SK-N-SH (cell line): ENCODE results near the gene ESRP2. TPM values are rescaled to one million over a fixed set of nuclear protein-coding genes. Genes with fewer than 3 reads are reported as not detected.

Experiments
- CTCF ChIA-PET: fragments of 300-600, 350-600 bp; formaldehyde crosslinking; extraction: SDS; loops from one replicate; lab custom pipeline; 2021; lab: Yijun Ruan, JAX
- POLR2A ChIA-PET: fragments of 350-600 bp; sonication (Branson Sonifier 250); formaldehyde crosslinking; extraction: SDS; loops from one replicate; lab custom pipeline; 2020; ENCODE audit warnings: antibody characterized with exemption, inconsistent platforms; lab: Yijun Ruan, JAX
- DNase-seq: peaks from one replicate; pipeline ENCODE4 v3.0.0; 2012
- H2AFZ ChIP-seq: fragments of 200-600 bp; sonication (generic); 2 replicates; pipeline ENCODE4 v1.8.1; 2016; ENCODE audit warnings: antibody characterized with exemption, mild to moderate bottlenecking, low read depth
- H3F3A ChIP-seq: fragments of 200-600 bp; sonication (generic); replicated peaks from 2 replicates; pipeline ENCODE3; 2016; ENCODE audit warnings: antibody characterized with exemption, mild to moderate bottlenecking; ENCODE audit not compliant: insufficient read depth
- H3K27ac ChIP-seq, 2 experiments: fragments of 200-500 bp in 1 of 2; fragments of 200-600 bp in 1 of 2; sonication (Bioruptor generic) in 1 of 2; sonication (generic), shearing (Covaris generic) in 1 of 2; 2 replicates each; pipeline versions ENCODE4 v1.5.1 to v1.6.1; 2014 to 2016; ENCODE audit warnings: low read depth in 2 of 2, inconsistent platforms in 1 of 2, low read length in 1 of 2, mild to moderate bottlenecking in 1 of 2, mixed read lengths in 1 of 2
- H3K27me3 ChIP-seq: fragments of 200-600 bp; sonication (generic), shearing (Covaris generic); 2 replicates; pipeline ENCODE4 v1.6.1; 2016; ENCODE audit warnings: mixed run types; ENCODE audit not compliant: insufficient read depth
- H3K36me3 ChIP-seq, 2 experiments: fragments of 200-500 bp in 1 of 2; fragments of 200-600 bp in 1 of 2; sonication (Bioruptor generic) in 1 of 2; sonication (generic) in 1 of 2; replicated peaks in 1 of 2; 2 replicates each; pipeline versions ENCODE3 to v1.5.1; 2014 to 2016; ENCODE audit warnings: low read length in 1 of 2, mild to moderate bottlenecking in 1 of 2; ENCODE audit not compliant: insufficient read depth in 2 of 2, control insufficient read depth in 1 of 2
- H3K4me1 ChIP-seq, 2 experiments: fragments of 200-500 bp in 1 of 2; fragments of 200-600 bp in 1 of 2; sonication (Bioruptor generic) in 1 of 2; sonication (generic), shearing (Covaris generic) in 1 of 2; 2 replicates each; pipeline versions ENCODE4 v1.5.1 to v1.6.1; 2014 to 2016; ENCODE audit warnings: low read depth in 1 of 2, low read length in 1 of 2, mixed run types in 1 of 2; ENCODE audit not compliant: insufficient read depth in 2 of 2, control insufficient read depth in 1 of 2
- H3K4me2 ChIP-seq: fragments of 200-600 bp; sonication (generic), shearing (Covaris generic); 2 replicates; pipeline ENCODE4 v1.6.1; 2017; ENCODE audit warnings: mixed run types
- H3K4me3 ChIP-seq, 2 experiments: fragments of 200-500 bp in 1 of 2; fragments of 200-600 bp in 1 of 2; sonication (Bioruptor generic) in 1 of 2; sonication (generic), shearing (Covaris generic) in 1 of 2; 2 replicates each; pipeline versions ENCODE4 v1.5.1 to v1.8.1; 2014 to 2016; ENCODE audit warnings: low read depth in 2 of 2, inconsistent platforms in 1 of 2, low read length in 1 of 2, mild to moderate bottlenecking in 1 of 2, mixed read lengths in 1 of 2, moderate library complexity in 1 of 2
- H3K79me2 ChIP-seq: fragments of 200-600 bp; sonication (generic); 2 replicates; pipeline ENCODE4 v1.8.1; 2017; ENCODE audit warnings: mild to moderate bottlenecking; ENCODE audit not compliant: insufficient read depth
- H3K9ac ChIP-seq: fragments of 200-600 bp; sonication (generic); 2 replicates; pipeline ENCODE4 v1.6.1; 2017; ENCODE audit warnings: mixed run types
- H3K9me2 ChIP-seq: fragments of 200-600 bp; sonication (generic); 2 replicates; pipeline ENCODE4 v1.6.1; 2017; ENCODE audit warnings: mixed run types
- H3K9me3 ChIP-seq: fragments of 200-600 bp; sonication (generic); 2 replicates; pipeline ENCODE4 v1.6.1; 2017; ENCODE audit warnings: mixed run types, mild to moderate bottlenecking, moderate library complexity
- H4K20me1 ChIP-seq: fragments of 200-600 bp; sonication (generic); 2 replicates; pipeline ENCODE4 v1.6.1; 2017; ENCODE audit warnings: mild to moderate bottlenecking, mixed run types; ENCODE audit not compliant: insufficient read depth
- CHD2 ChIP-seq: fragments of 150-350 bp; IDR thresholded peaks from 2 replicates; pipeline ENCODE4 v1.6.1; 2018; ENCODE audit warnings: low read length; ENCODE audit not compliant: partially characterized antibody
- ELF1 ChIP-seq: IDR thresholded peaks from 2 replicates; pipeline ENCODE4 v1.4.0; 2012
- EP300 ChIP-seq, 2 experiments: IDR thresholded peaks; 2 replicates each; pipeline versions ENCODE4 v1.4.0 to v1.6.1; 2012; ENCODE audit warnings: borderline replicate concordance in 1 of 2, low read depth in 1 of 2, low read length in 1 of 2
- FOXM1 ChIP-seq: IDR thresholded peaks from 2 replicates; pipeline ENCODE4 v1.4.0; 2012; ENCODE audit warnings: low read depth, mild to moderate bottlenecking
- GATA2 ChIP-seq: sonication (generic); formaldehyde crosslinking; IDR thresholded peaks from 2 replicates; pipeline ENCODE4 v1.5.0; 2020; ENCODE audit warnings: mild to moderate bottlenecking, missing genetic modification reagents
- JUND ChIP-seq: IDR thresholded peaks from 2 replicates; pipeline ENCODE4 v1.4.0; 2012
- NFIC ChIP-seq: IDR thresholded peaks from 2 replicates; pipeline ENCODE4 v1.4.0; 2012; ENCODE audit warnings: borderline replicate concordance
- POLR2AphosphoS5 ChIP-seq: IDR thresholded peaks from 2 replicates; pipeline ENCODE4 v1.6.1; 2012; ENCODE audit warnings: low read depth, low read length
- RAD21 ChIP-seq: IDR thresholded peaks from 2 replicates; pipeline ENCODE4 v1.6.1; 2012; ENCODE audit warnings: mild to moderate bottlenecking, low read length
- RCOR1 ChIP-seq: fragments of 150-350 bp; IDR thresholded peaks from 2 replicates; pipeline ENCODE4 v1.6.1; 2017; ENCODE audit warnings: antibody characterized with exemption, low read length
- RXRA ChIP-seq: IDR thresholded peaks from 2 replicates; pipeline ENCODE4 v1.4.0; 2012; ENCODE audit warnings: low read depth, mild to moderate bottlenecking, borderline replicate concordance
- SMC3 ChIP-seq: IDR thresholded peaks from 2 replicates; pipeline ENCODE4 v1.6.1; 2012; ENCODE audit warnings: low read depth, low read length, improper control_type of control experiment
- TAF1 ChIP-seq: IDR thresholded peaks from 2 replicates; pipeline ENCODE4 v1.6.1; 2012; ENCODE audit warnings: low read depth, mild to moderate bottlenecking, low read length, moderate library complexity, borderline replicate concordance
- WGBS: methylation state at CpG from one replicate; pipeline ENCODE4 v1.1.6; 2017; ENCODE audit warnings: low lambda C conversion rate; 5-methylcytosine and 5-hydroxymethylcytosine counted together
- polyA plus RNA-seq, 3 experiments: library from polyadenylated mRNA; depleted of rRNA; stranded (reverse); fragments of >200 nt; gene quantifications; 2 replicates each; pipeline ENCODE4 v1.2.3, GENCODE V29; 2012

ESRP2 gene
- polyA plus RNA-seq, 1 of the 3 experiments (the other 2 are of a cell fraction) = 0.07 TPM

GRCh38 chr16:68264128-68265077, 28.5 kb upstream of the ESRP2 start, which contains the start of gene SLC7A6 (continued):
- TF ChIP-seq TAF1 (no peak; the same call in 1 of the 2 replicates), EP300 (IDR thresholded peaks at IDR 0.05; ENCODE audit: borderline replicate concordance in 1 of 2, low read depth in 1 of 2, low read length in 1 of 2) (peak in 1 of 2 experiments; percentile 23; a peak in 1 of 4 replicates), ELF1 (0 out of 2 replicates have a peak, but pooled peaks have one; percentile 34), RXRA (no peak)
- TF ChIP-seq, all 33 proteins: peak for 9

- TF ChIP-seq RAD21 (0 out of 2 replicates have a peak, but pooled peaks have one; percentile 10), POLR2AphosphoS5 (no peak)
- ChIA-PET POLR2A (interaction anchor here (0.5 to 3.1 kb wide), 11 partner anchors 9 to 269 kb away, joined by 3 to 16 read pairs (median 3); partner anchors contain the start of genes NFATC3, PLA2G15, PRMT7 and SLC7A6OS), CTCF (interaction anchor here (0.6 to 13.8 kb wide), 29 partner anchors 9 to 1401 kb away, joined by 3 to 355 read pairs (median 5); partner anchors contain the start of genes PLA2G15, PRMT7 and SLC7A6OS)
- peak overlapping the region; percentile 91 for H3K4me2 ChIP-seq
- no peaks in the 10 kb centered on the region for H3K9me3 ChIP-seq
- peaks cover 41% of the 10 kb centered on the region for H3K79me2 ChIP-seq
- DNase-seq = no peak
- H3F3A ChIP-seq = peaks cover 22% of the 10 kb centered on the region
- peaks cover 9 to 11% of the 10 kb centered on the region in 2 experiments for H3K36me3 ChIP-seq
- H4K20me1 ChIP-seq = no peaks in the 10 kb centered on the region
- 54% methylated on average over 9 of the region's 11 CpGs for WGBS
- H3K9me2 ChIP-seq = no peaks in the 10 kb centered on the region
- H3K4me1 ChIP-seq = peaks cover 0 to 4% of the 10 kb centered on the region in 2 experiments; a peak in 2 of 4 replicates
- H3K27me3 ChIP-seq = no peaks in the 10 kb centered on the region
- peak overlapping the region; percentile 91 for H3K9ac ChIP-seq
- peak overlapping the region; percentile 65 to 80 for H3K4me3 ChIP-seq
- peak overlapping the region; percentile 87 to 89 for H3K27ac ChIP-seq
- H2AFZ ChIP-seq = peak overlapping the region; percentile 71; the same call in 1 of the 2 replicates
Measured at GRCh38 chr16:68263559-68264127, 27.7 kb upstream of the ESRP2 start.

DNA sequence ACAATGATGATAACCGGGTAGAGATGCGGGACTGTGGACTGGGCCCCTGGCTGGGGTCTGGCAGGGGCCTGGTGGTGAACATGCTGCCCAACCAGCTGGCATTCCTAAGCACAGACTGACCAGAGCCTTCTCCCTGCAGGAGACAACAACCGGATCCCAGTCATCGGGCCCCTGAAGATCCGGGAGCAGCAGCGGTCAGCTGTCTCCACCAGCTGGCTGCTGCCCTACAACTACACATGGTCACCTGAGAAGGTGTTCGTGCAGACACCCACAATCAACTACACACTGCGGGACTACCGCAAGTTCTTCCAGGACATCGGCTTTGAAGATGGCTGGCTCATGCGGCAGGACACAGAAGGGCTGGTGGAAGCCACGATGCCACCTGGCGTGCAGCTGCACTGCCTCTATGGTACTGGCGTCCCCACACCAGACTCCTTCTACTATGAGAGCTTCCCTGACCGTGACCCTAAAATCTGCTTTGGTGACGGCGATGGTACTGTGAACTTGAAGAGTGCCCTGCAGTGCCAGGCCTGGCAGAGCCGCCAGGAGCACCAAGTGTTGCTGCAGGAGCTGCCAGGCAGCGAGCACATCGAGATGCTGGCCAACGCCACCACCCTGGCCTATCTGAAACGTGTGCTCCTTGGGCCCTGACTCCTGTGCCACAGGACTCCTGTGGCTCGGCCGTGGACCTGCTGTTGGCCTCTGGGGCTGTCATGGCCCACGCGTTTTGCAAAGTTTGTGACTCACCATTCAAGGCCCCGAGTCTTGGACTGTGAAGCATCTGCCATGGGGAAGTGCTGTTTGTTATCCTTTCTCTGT, 23.3 kb upstream of the ESRP2 start:
- H3K36me3 ChIP-seq = peaks cover 5 to 19% of the 10 kb centered on the region in 2 experiments
- peaks cover 0 to 6% of the 10 kb centered on the region in 2 experiments; a peak in 3 of 4 replicates for H3K4me1 ChIP-seq
- no peaks in the 10 kb centered on the region for H3K27me3 ChIP-seq
- no peak for DNase-seq
- no peak overlapping the region for H3K4me2 ChIP-seq
- CTCF ChIA-PET = interaction anchor here (0.9 to 13.8 kb wide), 3 partner anchors 11 to 72 kb away, joined by 3 to 355 read pairs (median 80); no protein-coding TSS in a partner anchor
- H2AFZ ChIP-seq = no peak overlapping the region
- H4K20me1 ChIP-seq = no peaks in the 10 kb centered on the region
- H3K79me2 ChIP-seq = no peaks in the 10 kb centered on the region; the same call in 1 of the 2 replicates
- TF ChIP-seq RCOR1 = no peak
- no peak for TF ChIP-seq CHD2
- TF ChIP-seq NFIC = no peak
- no peak for TF ChIP-seq SMC3
- TF ChIP-seq GATA2 (CRISPR knock-in tag) = no peak
- no peak for TF ChIP-seq FOXM1
- TF ChIP-seq JUND = no peak
- TF ChIP-seq, all 33 proteins: peak for 0
- H3K9me2 ChIP-seq = no peaks in the 10 kb centered on the region
- POLR2A ChIA-PET = interaction anchor here (0.9 kb wide), 1 partner anchor 15 kb away, joined by 3 read pairs; no protein-coding TSS in a partner anchor
- no peaks in the 10 kb centered on the region for H3K9me3 ChIP-seq
- no peak overlapping the region for H3K9ac ChIP-seq
- no peak overlapping the region for H3K27ac ChIP-seq
- H3K4me3 ChIP-seq = no peak overlapping the region
- WGBS = 97% methylated on average over 10 of the region's 27 CpGs
- H3F3A ChIP-seq = peaks cover 22% of the 10 kb centered on the region
